ENCODE results near the gene F11. TPM values are rescaled to one million over a fixed set of nuclear protein-coding genes. Genes with fewer than 3 reads are reported as not detected.
A peak's percentile ranks its signal among the peaks of the same experiment; 100 is the strongest.

Gene F11
- total and polyA plus RNA-seq, 2 experiments from 2014 or later, result 0.74 to 2.1 TPM

GRCh38 chr4:186227744-186228513 is 38.1 kb upstream of the F11 start:
- no peaks in the 10 kb centered on the region for H3K27me3 ChIP-seq (ENCODE audit: insufficient read depth)
- 0 out of 2 replicates have a peak overlapping the region, but pooled peaks have one; percentile 5 for H2AFZ ChIP-seq
- H3K4me1 Mint-ChIP-seq, result peaks cover 18% of the 10 kb centered on the region; the same call in 2 of the 3 replicates
- no peak overlapping the region for H3K27ac Mint-ChIP-seq
- H3K27ac ChIP-seq (ENCODE audit: low read depth), result no peak overlapping the region
- H4K20me1 ChIP-seq (replicated peaks; ENCODE audit: insufficient read depth), result no peaks in the 10 kb centered on the region
- TF ChIP-seq CREB1 (CRISPR knock-in tag; IDR thresholded peaks at IDR 0.05; ENCODE audit: low read depth) (no peak), JUNB (IDR thresholded peaks at IDR 0.05; ENCODE audit: unreplicated experiment) (no peak), ZNF462 (CRISPR knock-in tag; IDR thresholded peaks at IDR 0.05) (no peak)
- no peaks in the 10 kb centered on the region for H3K79me2 ChIP-seq (replicated peaks; ENCODE audit: insufficient read depth)
- peaks cover 3% of the 10 kb centered on the region; the same call in 1 of the 2 replicates for H3K9me2 ChIP-seq (ENCODE audit: insufficient read depth)
- no peak overlapping the region for H3K4me2 ChIP-seq
- H3K27me3 Mint-ChIP-seq (ENCODE audit: insufficient read depth, low read depth, poor library complexity), result peaks cover 4% of the 10 kb centered on the region
- H3K36me3 ChIP-seq (ENCODE audit: insufficient read depth), result peaks cover 24% of the 10 kb centered on the region
- DNase-seq (ENCODE audit: low spot score) (no peak), ATAC-seq (no peak)
- H3K36me3 Mint-ChIP-seq (ENCODE audit: low read depth), result peaks cover 42% of the 10 kb centered on the region
- H3K4me3 ChIP-seq, result no peak overlapping the region
- no peaks in the 10 kb centered on the region for H3F3A ChIP-seq (replicated peaks; ENCODE audit: low read depth)
- no peak overlapping the region for H3K4me3 Mint-ChIP-seq
- 0 out of 2 replicates have a peak, but pooled peaks cover 14% of the 10 kb centered on the region for H3K4me1 ChIP-seq (ENCODE audit: insufficient read depth)
- peaks cover 43% of the 10 kb centered on the region for H3K9me3 Mint-ChIP-seq

- H3K27ac ChIP-seq (ENCODE audit: low read depth), result no peak overlapping the region
- H3K4me3 ChIP-seq, result no peak overlapping the region
- H3F3A ChIP-seq (replicated peaks; ENCODE audit: low read depth), result no peaks in the 10 kb centered on the region
- H4K20me1 ChIP-seq (replicated peaks; ENCODE audit: insufficient read depth), result no peaks in the 10 kb centered on the region
- H3K9me3 Mint-ChIP-seq, result peaks cover 37% of the 10 kb centered on the region
- H3K4me3 Mint-ChIP-seq, result no peak overlapping the region
- no peak overlapping the region for H3K27ac Mint-ChIP-seq
- H3K27me3 Mint-ChIP-seq (ENCODE audit: insufficient read depth, low read depth, poor library complexity), result peaks cover under 1% of the 10 kb centered on the region
- peaks cover 3% of the 10 kb centered on the region; the same call in 1 of the 2 replicates for H3K9me2 ChIP-seq (ENCODE audit: insufficient read depth)
- H3K4me2 ChIP-seq, result no peak overlapping the region
- no peaks in the 10 kb centered on the region for H3K27me3 ChIP-seq (ENCODE audit: insufficient read depth)
- DNase-seq (ENCODE audit: low spot score) (no peak), ATAC-seq (no peak)
- peaks cover 36% of the 10 kb centered on the region for H3K36me3 Mint-ChIP-seq (ENCODE audit: low read depth)
- H3K79me2 ChIP-seq (replicated peaks; ENCODE audit: insufficient read depth), result no peaks in the 10 kb centered on the region
- H2AFZ ChIP-seq, result 0 out of 2 replicates have a peak overlapping the region, but pooled peaks have one; percentile 5
- H3K36me3 ChIP-seq (ENCODE audit: insufficient read depth), result peaks cover 22% of the 10 kb centered on the region
- H3K4me1 Mint-ChIP-seq, result peaks cover 18% of the 10 kb centered on the region; the same call in 2 of the 3 replicates
- H3K4me1 ChIP-seq (ENCODE audit: insufficient read depth), result 0 out of 2 replicates have a peak, but pooled peaks cover 14% of the 10 kb centered on the region
- TF ChIP-seq STAT1 (IDR thresholded peaks at IDR 0.05; ENCODE audit: unreplicated experiment), result no peak
- no peak for TF ChIP-seq EZH2 (IDR thresholded peaks at IDR 0.05; ENCODE audit: low read depth, unreplicated experiment)
- no peak for TF ChIP-seq POLR2AphosphoS5 (IDR thresholded peaks at IDR 0.05; ENCODE audit: low read depth)
- TF ChIP-seq JUNB (IDR thresholded peaks at IDR 0.05; ENCODE audit: unreplicated experiment), result no peak
- no peak for TF ChIP-seq ZNF114 (CRISPR knock-in tag; IDR thresholded peaks at IDR 0.05)
- TF ChIP-seq, protein P1, sequence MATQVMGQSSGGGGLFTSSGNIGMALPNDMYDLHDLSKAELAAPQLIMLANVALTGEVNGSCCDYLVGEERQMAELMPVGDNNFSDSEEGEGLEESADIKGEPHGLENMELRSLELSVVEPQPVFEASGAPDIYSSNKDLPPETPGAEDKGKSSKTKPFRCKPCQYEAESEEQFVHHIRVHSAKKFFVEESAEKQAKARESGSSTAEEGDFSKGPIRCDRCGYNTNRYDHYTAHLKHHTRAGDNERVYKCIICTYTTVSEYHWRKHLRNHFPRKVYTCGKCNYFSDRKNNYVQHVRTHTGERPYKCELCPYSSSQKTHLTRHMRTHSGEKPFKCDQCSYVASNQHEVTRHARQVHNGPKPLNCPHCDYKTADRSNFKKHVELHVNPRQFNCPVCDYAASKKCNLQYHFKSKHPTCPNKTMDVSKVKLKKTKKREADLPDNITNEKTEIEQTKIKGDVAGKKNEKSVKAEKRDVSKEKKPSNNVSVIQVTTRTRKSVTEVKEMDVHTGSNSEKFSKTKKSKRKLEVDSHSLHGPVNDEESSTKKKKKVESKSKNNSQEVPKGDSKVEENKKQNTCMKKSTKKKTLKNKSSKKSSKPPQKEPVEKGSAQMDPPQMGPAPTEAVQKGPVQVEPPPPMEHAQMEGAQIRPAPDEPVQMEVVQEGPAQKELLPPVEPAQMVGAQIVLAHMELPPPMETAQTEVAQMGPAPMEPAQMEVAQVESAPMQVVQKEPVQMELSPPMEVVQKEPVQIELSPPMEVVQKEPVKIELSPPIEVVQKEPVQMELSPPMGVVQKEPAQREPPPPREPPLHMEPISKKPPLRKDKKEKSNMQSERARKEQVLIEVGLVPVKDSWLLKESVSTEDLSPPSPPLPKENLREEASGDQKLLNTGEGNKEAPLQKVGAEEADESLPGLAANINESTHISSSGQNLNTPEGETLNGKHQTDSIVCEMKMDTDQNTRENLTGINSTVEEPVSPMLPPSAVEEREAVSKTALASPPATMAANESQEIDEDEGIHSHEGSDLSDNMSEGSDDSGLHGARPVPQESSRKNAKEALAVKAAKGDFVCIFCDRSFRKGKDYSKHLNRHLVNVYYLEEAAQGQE (IDR thresholded peaks at IDR 0.05; ENCODE audit: unreplicated experiment), result no peak
- no peak for TF ChIP-seq CTCF (conservative IDR thresholded peaks at IDR 0.05; ENCODE audit: low read depth in 2 of 2)
- no peak for TF ChIP-seq CREB1 (CRISPR knock-in tag; IDR thresholded peaks at IDR 0.05; ENCODE audit: low read depth)
Measured at GRCh38 chr4:186228514-186228894, 37.5 kb upstream of the F11 start.

Data from GM23338 (cell line).